Measurements from ENCODE around the gene TIMM17A.

Gene TIMM17A

GRCh38 chr1:201955009-201955728, at the start of gene TIMM17A:
Gene TIMM17A, plus strand, starts transcription at chr1:201955503. Its CDS starts 24 bp downstream, at chr1:201955527.
- DNase-seq (ENCODE audit: low read depth in 1 of 2, low spot score in 1 of 2) = peak; percentile 90 to 99
- no peak for TF ChIP-seq JUND (IDR thresholded peaks at IDR 0.05; ENCODE audit: low read depth)
- in situ Hi-C loops (cut with HindIII; ENCODE audit: low pct_unique_long_range_greater_than_20kb, low sequenced_read_pairs) = no loop called here

- no peak for DNase-seq (ENCODE audit: low read depth in 1 of 2, low spot score in 1 of 2)
- in situ Hi-C loops (cut with HindIII; ENCODE audit: low pct_unique_long_range_greater_than_20kb, low sequenced_read_pairs) = no loop called here
- TF ChIP-seq JUND (IDR thresholded peaks at IDR 0.05; ENCODE audit: low read depth) = no peak
Observed at GRCh38 chr1:201906336-201906735, 49.0 kb upstream of the TIMM17A start.

- TF ChIP-seq JUND (IDR thresholded peaks at IDR 0.05; ENCODE audit: low read depth) = no peak
- in situ Hi-C loops (cut with HindIII; ENCODE audit: low pct_unique_long_range_greater_than_20kb, low sequenced_read_pairs) = no loop called here
- no peak for DNase-seq (ENCODE audit: low read depth in 1 of 2, low spot score in 1 of 2)
Observed at GRCh38 chr1:201907621-201908020, 47.7 kb upstream of the TIMM17A start.

GRCh38 chr1:201911826-201912571, 43.3 kb upstream of the TIMM17A start:
- no peak for TF ChIP-seq JUND (IDR thresholded peaks at IDR 0.05; ENCODE audit: low read depth)
- DNase-seq (ENCODE audit: low read depth in 1 of 2, low spot score in 1 of 2) = no peak
- in situ Hi-C loops (cut with HindIII; ENCODE audit: low pct_unique_long_range_greater_than_20kb, low sequenced_read_pairs) = no loop called here

GRCh38 chr1:201912832-201913231, 42.5 kb upstream of the TIMM17A start:
- in situ Hi-C loops (cut with HindIII; ENCODE audit: low pct_unique_long_range_greater_than_20kb, low sequenced_read_pairs) = no loop called here
- no peak for TF ChIP-seq JUND (IDR thresholded peaks at IDR 0.05; ENCODE audit: low read depth)

GRCh38 chr1:201914456-201915235, 40.7 kb upstream of the TIMM17A start:
- DNase-seq (ENCODE audit: low read depth in 1 of 2, low spot score in 1 of 2) = no peak
- in situ Hi-C loops (cut with HindIII; ENCODE audit: low pct_unique_long_range_greater_than_20kb, low sequenced_read_pairs) = no loop called here
- TF ChIP-seq JUND (IDR thresholded peaks at IDR 0.05; ENCODE audit: low read depth) = no peak

More at GRCh38 chr1:201912832-201913231, 42.5 kb upstream of the TIMM17A start:
- no peak for DNase-seq (ENCODE audit: low read depth in 1 of 2, low spot score in 1 of 2)

- DNase-seq (ENCODE audit: low read depth in 1 of 2, low spot score in 1 of 2) = no peak
- in situ Hi-C loops (cut with HindIII; ENCODE audit: low pct_unique_long_range_greater_than_20kb, low sequenced_read_pairs) = no loop called here
- TF ChIP-seq JUND (IDR thresholded peaks at IDR 0.05; ENCODE audit: low read depth) = no peak
Observed at GRCh38 chr1:201916649-201917249, 38.6 kb upstream of the TIMM17A start.

- TF ChIP-seq JUND (IDR thresholded peaks at IDR 0.05; ENCODE audit: low read depth) = no peak
- in situ Hi-C loops (cut with HindIII; ENCODE audit: low pct_unique_long_range_greater_than_20kb, low sequenced_read_pairs) = no loop called here
- no peak for DNase-seq (ENCODE audit: low read depth in 1 of 2, low spot score in 1 of 2)
Observed at GRCh38 chr1:201917362-201918033, 37.8 kb upstream of the TIMM17A start.

GRCh38 chr1:201918343-201918742, 37.0 kb upstream of the TIMM17A start:
- DNase-seq (ENCODE audit: low read depth in 1 of 2, low spot score in 1 of 2) = no peak
- no peak for TF ChIP-seq JUND (IDR thresholded peaks at IDR 0.05; ENCODE audit: low read depth)
- in situ Hi-C loops (cut with HindIII; ENCODE audit: low pct_unique_long_range_greater_than_20kb, low sequenced_read_pairs) = no loop called here

GRCh38 chr1:201921952-201922558, 33.2 kb upstream of the TIMM17A start:
- no peak for DNase-seq (ENCODE audit: low read depth in 1 of 2, low spot score in 1 of 2)
- TF ChIP-seq JUND (IDR thresholded peaks at IDR 0.05; ENCODE audit: low read depth) = no peak
- in situ Hi-C loops (cut with HindIII; ENCODE audit: low pct_unique_long_range_greater_than_20kb, low sequenced_read_pairs) = no loop called here

GRCh38 chr1:201925301-201925567, 30.1 kb upstream of the TIMM17A start:
- no peak for DNase-seq (ENCODE audit: low read depth in 1 of 2, low spot score in 1 of 2)
- TF ChIP-seq JUND (IDR thresholded peaks at IDR 0.05; ENCODE audit: low read depth) = no peak
- in situ Hi-C loops (cut with HindIII; ENCODE audit: low pct_unique_long_range_greater_than_20kb, low sequenced_read_pairs) = no loop called here
